HG03064 (cell line): ENCODE measurements around the gene MOK.
"Not testable (repeated sequence)": the region's sequence is repeated elsewhere in the genome, so short reads cannot be mapped to it uniquely, and the experiment has no call there.

Experiments used
- ATAC-seq: cut with Tn5 transposase; IDR thresholded peaks from one replicate; pipeline ENCODE4 v1.9.1; 2021; ENCODE audit warnings: low read depth; ENCODE audit not compliant: unreplicated experiment

Gene MOK

DNA sequence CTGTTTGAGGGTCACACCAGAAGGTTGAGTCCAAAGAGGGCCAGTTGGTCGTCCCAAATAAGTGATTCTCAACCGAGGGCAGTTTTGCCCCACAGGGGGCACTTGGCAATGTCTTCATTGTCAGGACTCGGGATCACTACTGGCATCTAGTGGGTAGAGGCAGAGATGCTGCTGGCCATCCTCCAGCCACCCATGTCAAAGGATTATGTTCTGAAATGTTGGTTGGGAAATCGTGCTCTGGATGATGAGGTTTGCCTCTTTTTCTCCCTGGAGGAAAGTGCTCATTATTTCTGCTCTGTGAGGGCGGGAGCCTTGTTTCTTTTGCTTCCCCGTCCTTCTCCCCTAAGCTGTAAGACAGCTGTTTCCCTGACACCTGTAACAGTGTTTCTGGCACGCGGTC, 18.1 kb upstream of the MOK start:
- no peak for ATAC-seq

GRCh38 chr14:102321456-102322422, 16.8 kb upstream of the MOK start:
- ATAC-seq, result no peak

GRCh38 chr14:102320671-102321455, 15.9 kb upstream of the MOK start:
- ATAC-seq, result no peak

GRCh38 chr14:102320033-102320660, 15.2 kb upstream of the MOK start:
- ATAC-seq, result no peak

DNA sequence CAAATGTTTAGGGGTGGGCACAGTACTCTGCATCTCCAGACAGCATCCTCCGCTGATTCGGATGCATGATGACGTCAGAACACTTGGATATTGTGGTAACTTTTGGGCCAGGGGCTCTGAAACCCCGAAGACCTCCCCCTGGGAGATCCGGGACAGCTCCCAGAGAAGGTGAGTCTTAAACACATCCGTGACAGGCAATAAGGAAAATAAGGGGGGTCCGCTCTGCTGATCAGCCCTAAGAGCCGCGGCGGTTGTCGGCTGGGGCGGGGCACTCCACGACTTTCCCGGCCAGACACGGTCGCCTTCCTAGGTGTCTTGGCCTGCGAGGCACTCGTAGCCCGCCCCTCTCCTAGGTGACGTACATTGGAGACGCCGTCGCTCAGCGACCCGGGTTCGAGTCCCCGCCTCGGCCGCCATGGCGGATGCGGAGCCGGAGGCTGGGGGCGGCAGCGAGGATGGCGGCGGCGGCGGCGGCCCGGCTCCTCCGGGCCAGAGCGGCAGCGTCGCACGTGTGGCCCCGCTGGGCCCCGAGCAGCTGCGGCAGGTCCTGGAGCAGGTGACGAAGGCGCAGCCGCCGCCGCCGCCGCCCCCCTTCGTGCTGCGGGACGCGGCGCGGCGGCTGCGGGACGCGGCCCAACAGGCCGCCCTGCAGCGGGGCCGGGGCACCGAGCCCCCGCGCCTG, 14.5 kb upstream of the MOK start, which contains the start of gene ZNF839:
Gene ZNF839 (plus strand): TSS at position 396 of the 682 bp plus-strand sequence. CDS start 20 bp downstream, at position 416.
- ATAC-seq, result no peak

DNA sequence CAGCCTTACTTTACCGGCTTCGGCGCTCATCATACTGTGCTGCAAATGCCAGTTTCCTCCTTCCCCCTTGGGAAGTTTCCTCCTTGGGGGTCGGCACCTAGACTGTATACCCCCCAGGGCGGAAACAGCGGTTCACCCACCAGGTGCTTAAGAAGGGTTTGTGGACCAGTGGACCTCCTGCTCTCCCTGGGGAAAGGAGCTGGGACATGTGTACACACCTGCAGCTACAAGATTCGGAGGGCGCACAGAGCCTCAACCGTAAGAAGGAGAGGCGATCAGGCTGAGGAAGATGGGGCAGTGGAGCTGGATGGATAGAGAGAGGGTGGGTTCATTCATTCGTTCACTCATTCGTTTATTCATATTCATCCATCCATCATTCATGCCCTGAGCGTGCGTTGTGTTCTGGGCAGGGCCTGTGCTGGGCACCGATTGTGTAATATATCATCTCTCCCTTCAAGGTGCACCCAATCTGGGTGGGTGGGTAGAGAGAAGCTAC, 13.9 kb upstream of the MOK start:
- ATAC-seq, result no peak

GRCh38 chr14:102317564-102318248, 12.7 kb upstream of the MOK start:
- ATAC-seq, result no peak

- ATAC-seq, result peak; percentile 40
Observed at GRCh38 chr14:102316743-102317563, 12.0 kb upstream of the MOK start.

DNA sequence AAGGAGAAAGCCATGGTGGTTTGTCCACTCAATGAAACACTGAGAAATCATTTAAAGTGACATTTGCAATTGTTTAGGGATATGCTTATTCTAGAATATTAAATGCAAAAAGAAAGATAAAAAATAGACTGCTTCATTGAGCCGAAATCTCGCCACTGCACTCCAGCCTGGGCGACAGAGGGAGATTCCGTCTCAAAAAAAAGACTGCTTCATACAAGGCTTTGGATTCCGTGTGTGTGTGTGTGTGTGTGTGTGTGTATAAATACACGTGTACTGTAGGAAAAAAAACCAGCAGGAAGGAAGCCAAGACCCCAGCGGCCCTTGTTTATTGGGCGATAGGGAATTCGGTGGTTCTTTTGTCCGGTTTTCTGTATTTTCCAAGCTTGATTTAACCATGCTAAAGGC, 11.4 kb upstream of the MOK start:
- ATAC-seq, result no peak

DNA sequence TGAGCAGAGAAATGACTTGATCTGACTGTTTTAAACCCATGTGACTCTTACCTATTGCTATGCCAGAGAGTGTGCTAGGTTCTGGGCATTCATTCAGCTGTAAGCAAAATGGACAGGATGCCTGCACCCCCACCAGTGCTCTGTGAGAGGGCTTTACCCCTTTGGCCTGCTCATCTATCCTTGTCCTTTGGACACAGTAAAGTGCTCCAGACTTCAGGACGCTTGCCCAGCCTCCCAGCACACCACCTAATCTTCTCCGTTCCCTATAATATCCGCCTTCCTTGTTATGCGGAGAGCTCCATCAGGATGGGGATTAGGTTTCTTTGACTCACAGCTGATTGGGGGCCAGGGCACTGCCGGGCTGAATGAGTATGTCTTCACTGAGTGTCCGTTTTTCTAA, 10.2 kb upstream of the MOK start:
- ATAC-seq, result no peak

GRCh38 chr14:102314242-102315011, 9.5 kb upstream of the MOK start:
- ATAC-seq, result peak; percentile 60

DNA sequence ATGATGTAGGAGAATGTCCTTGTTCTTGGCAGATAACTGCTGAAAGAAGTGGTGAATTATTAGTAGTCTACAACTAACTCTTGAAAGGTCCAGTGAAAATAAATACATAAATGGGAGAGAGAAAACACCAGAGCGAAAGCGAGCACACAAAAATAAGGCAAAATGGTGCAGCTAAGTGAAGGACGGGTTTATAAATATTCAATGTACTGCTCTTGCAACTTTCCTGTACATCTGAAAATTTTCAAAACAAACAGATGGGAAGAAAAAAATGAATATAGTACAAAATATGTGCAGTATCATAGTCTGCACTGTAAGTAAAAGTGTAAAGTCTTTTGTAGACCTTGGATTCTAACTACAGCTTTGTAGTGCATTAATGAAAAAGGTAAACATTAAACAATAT, 1.3 kb downstream of the MOK start:
- ATAC-seq, result no peak

DNA sequence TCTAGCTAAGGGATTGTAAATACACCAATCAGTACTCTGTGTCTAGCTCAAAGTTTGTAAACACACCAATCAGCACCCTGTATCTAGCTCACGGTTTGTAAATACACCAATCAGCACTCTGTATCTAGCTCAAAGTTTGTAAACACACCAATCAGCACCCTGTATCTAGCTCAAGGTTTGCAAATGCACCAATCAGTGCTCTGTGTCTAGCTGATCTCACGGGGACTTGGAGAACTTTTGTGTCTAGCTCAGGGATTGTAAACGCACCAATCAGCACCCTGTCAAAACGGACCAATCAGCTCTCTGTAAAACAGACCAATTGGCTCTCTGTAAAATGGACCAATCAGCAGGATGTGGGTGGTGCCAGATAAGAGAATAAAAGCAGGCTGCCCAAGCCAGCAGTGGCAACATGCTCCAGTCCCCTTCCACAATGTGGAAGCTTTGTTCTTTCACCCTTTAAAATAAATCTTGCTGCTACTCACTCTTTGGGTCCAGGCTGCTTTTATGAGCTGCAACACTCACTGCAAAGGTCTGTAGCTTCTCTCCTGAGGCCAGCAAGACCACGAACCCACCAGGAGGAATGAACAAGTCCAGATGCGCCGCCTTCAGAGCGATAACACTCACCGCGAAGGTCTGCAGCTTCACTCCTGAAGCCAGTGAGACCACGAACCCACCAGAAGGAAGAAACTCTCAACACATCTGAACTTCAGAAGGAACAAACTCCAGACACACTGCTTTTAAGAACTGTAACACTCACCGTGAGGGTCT, 6.5 kb downstream of the MOK start:
- not testable (repeated sequence) for ATAC-seq

- no peak for ATAC-seq
Observed at GRCh38 chr14:102297436-102298170, 7.4 kb downstream of the MOK start.

DNA sequence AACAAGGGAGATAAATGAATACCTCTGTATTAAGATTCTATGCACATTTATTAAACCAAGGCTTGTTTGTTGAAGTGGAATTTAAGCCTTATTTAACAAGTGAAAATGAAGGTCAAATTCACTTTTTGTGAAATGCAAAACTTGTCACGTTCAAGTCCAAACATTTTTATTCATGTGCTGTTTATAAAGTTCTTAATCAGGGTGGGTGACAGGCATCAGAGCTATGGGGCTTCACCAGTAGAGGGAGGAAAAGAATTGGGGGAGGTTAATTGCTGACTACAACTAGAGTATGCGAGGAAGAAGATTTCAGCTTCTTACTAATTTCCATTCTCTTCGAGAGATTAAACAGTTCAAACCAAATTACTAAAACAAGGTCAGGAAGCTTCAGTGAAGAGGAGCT, 9.7 kb downstream of the MOK start:
- ATAC-seq, result no peak

- no peak for ATAC-seq
Observed at GRCh38 chr14:102293781-102294180, 11.2 kb downstream of the MOK start.

GRCh38 chr14:102292441-102292840, 12.5 kb downstream of the MOK start:
- no peak for ATAC-seq
